Activated CD8-positive, alpha-beta T cell treated with anti-CD3 and anti-CD28 coated beads for 36 hours (primary cell): ENCODE results near the gene DET1. TPM values are rescaled to one million over a fixed set of nuclear protein-coding genes. Genes with fewer than 3 reads are reported as not detected.

Source experiments
- ATAC-seq: fragments of 200-7000 bp; cut with Tn5 transposase; one replicate; pipeline ENCODE4 v1.10.0; 2021; ENCODE audit warnings: mild to moderate bottlenecking, moderate library complexity
- CTCF ChIA-PET: fragments of 350-600 bp; sonication (Branson Sonifier 250); formaldehyde crosslinking; loops from one replicate; lab custom pipeline; 2021; ENCODE audit warnings: antibody characterized with exemption; lab: Charles Lee
- POLR2A ChIA-PET: fragments of 350-600 bp; sonication (Branson Sonifier 250); formaldehyde crosslinking; loops from one replicate; lab custom pipeline; 2021; ENCODE audit warnings: antibody characterized with exemption; lab: Charles Lee
- DNase-seq: peaks from one replicate; pipeline ENCODE4 v3.0.0-alpha.2; 2020
- H3K27ac Mint-ChIP-seq: one replicate; pipeline ENCODE4 v1.8.0; 2021; ENCODE audit warnings: mild to moderate bottlenecking, mixed read lengths
- H3K27me3 Mint-ChIP-seq: one replicate; pipeline ENCODE4 v1.8.0; 2021; ENCODE audit warnings: mixed read lengths
- H3K36me3 Mint-ChIP-seq: one replicate; pipeline ENCODE4 v1.8.0; 2021; ENCODE audit warnings: low read depth, mixed read lengths
- H3K4me1 Mint-ChIP-seq: one replicate; pipeline ENCODE4 v1.8.0; 2021; ENCODE audit warnings: low read depth, mixed read lengths
- H3K4me3 Mint-ChIP-seq: one replicate; pipeline ENCODE4 v1.8.0; 2021; ENCODE audit warnings: mild to moderate bottlenecking, moderate library complexity, mixed read lengths
- H3K9me3 Mint-ChIP-seq: one replicate; pipeline ENCODE4 v1.8.0; 2021; ENCODE audit warnings: mixed read lengths
- intact Hi-C: fragments of 100-400 bp; cut with micrococcal nuclease; formaldehyde crosslinking; loops from one replicate; pipeline ENCODE4 v1.10.0; 2022
- total RNA-seq, 2 experiments: library from RNA; stranded (reverse); gene quantifications; one replicate each; pipeline ENCODE4 v1.2.3, GENCODE V29; 2021
- TF ChIP-seq, protein P1 (sequence below): fragments of 200-600 bp; IDR thresholded peaks from one replicate; pipeline ENCODE4 v1.8.0; 2022; ENCODE audit warnings: antibody characterized with exemption, mild to moderate bottlenecking

DET1 gene
- total RNA-seq, 2 experiments from 2014 or later, result 2.1 to 2.6 TPM

DNA sequence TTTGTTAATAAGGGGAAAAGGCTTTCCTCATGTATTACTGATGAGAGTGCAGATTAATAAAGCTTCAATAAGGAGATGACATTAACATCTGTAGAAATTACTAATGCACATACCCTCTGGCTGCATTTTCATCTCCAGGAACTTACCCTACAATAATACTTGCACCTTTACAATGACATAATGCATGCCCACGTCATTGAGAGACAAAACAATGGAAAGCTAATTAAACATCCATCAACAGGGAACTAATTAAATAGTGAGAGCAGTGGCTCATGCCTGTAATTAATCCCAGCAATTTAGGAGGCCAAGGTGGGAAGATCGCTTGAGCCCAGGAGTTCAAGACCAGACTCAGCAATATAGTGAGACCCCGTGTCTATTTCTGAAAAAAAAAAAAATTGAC lies 32.8 kb upstream of the DET1 start:
- intact Hi-C loops, result no loop called here
- no peaks in the 10 kb centered on the region for H3K36me3 Mint-ChIP-seq
- TF ChIP-seq, protein P1, sequence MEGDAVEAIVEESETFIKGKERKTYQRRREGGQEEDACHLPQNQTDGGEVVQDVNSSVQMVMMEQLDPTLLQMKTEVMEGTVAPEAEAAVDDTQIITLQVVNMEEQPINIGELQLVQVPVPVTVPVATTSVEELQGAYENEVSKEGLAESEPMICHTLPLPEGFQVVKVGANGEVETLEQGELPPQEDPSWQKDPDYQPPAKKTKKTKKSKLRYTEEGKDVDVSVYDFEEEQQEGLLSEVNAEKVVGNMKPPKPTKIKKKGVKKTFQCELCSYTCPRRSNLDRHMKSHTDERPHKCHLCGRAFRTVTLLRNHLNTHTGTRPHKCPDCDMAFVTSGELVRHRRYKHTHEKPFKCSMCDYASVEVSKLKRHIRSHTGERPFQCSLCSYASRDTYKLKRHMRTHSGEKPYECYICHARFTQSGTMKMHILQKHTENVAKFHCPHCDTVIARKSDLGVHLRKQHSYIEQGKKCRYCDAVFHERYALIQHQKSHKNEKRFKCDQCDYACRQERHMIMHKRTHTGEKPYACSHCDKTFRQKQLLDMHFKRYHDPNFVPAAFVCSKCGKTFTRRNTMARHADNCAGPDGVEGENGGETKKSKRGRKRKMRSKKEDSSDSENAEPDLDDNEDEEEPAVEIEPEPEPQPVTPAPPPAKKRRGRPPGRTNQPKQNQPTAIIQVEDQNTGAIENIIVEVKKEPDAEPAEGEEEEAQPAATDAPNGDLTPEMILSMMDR, result no peak
- DNase-seq (no peak), ATAC-seq (no peak)
- no peaks in the 10 kb centered on the region for H3K4me1 Mint-ChIP-seq
- H3K9me3 Mint-ChIP-seq, result no peaks in the 10 kb centered on the region
- H3K27me3 Mint-ChIP-seq, result no peaks in the 10 kb centered on the region
- POLR2A ChIA-PET, result no interaction called here
- no peak overlapping the region for H3K27ac Mint-ChIP-seq
- CTCF ChIA-PET, result no interaction called here
- no peak overlapping the region for H3K4me3 Mint-ChIP-seq

DNA sequence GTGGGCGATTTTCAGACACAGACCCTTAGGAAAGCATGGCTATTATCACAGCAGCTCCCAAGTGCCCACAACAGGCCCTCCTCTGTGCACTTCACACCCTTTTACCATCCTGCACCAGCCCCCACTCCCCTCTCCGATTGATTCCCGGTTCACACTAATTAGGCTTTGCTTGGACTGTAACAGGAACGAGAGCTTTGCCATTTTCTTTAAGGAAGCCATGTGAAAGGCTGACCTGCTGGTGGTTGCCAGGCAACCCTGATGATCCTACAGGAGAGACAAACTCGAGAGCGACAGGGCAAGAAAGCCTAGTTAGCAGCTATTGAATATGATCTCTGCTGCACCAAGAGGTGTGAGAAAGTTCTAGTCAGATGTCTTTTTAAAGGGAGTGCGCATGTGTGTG lies 28.2 kb upstream of the DET1 start:
- POLR2A ChIA-PET, result no interaction called here

DNA sequence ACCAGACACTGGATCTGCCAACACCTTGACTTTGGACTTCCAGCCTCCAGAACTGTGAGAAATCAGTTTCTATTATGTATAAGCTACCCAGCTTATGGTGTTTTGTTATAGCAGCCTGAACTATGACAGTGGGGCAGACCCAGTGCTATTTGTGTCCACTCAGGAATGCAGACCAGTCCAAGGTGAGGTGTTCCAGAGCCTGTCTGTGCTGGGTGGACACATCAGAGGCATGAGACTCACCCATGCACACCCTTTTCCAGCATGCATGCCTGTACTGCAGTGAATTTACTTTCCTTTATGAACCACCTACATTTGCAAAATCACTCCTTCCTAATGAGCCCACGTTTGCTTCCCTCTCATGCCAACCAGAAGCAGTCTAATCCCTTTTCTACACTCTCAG lies 27.6 kb upstream of the DET1 start:
- TF ChIP-seq, protein P1, result no peak
- intact Hi-C loops, result no loop called here
- DNase-seq (no peak), ATAC-seq (no peak)
- H3K36me3 Mint-ChIP-seq, result no peaks in the 10 kb centered on the region
- H3K4me3 Mint-ChIP-seq, result no peak overlapping the region
- peaks cover 2% of the 10 kb centered on the region for H3K27me3 Mint-ChIP-seq
- no peaks in the 10 kb centered on the region for H3K9me3 Mint-ChIP-seq
- H3K27ac Mint-ChIP-seq, result no peak overlapping the region
- CTCF ChIA-PET, result no interaction called here
- no peaks in the 10 kb centered on the region for H3K4me1 Mint-ChIP-seq
- POLR2A ChIA-PET, result no interaction called here

More for the DNA sequence above, 28.2 kb upstream of the DET1 start:
- CTCF ChIA-PET, result no interaction called here
- TF ChIP-seq, protein P1, result no peak
- Mint-ChIP-seq H3K27me3 (peaks cover 2% of the 10 kb centered on the region), H3K4me1 (no peaks in the 10 kb centered on the region), H3K27ac (no peak overlapping the region), H3K4me3 (no peak overlapping the region), H3K36me3 (no peaks in the 10 kb centered on the region), H3K9me3 (no peaks in the 10 kb centered on the region)
- DNase-seq (no peak), ATAC-seq (no peak)
- intact Hi-C loops, result no loop called here

DNA sequence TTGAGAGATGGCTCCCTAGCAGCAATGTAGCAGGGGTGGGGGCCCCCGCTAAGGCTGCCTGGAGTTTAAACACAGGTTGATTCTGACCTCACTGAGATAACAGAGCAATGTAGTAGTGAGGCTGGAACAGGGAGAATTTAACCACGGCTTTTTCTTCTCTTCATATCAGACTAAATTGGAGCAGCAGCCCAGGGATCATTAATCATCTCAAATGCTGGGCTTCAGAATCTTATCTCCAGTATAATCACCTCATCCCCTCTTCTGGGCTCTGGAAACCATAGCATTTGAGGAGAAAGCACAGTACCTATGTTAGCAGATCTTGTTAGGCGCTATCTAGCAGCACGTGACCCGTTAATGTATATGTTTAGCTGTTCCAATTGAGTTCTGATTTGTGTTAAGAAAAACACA lies 25.4 kb upstream of the DET1 start:
- peaks cover 2% of the 10 kb centered on the region for H3K27me3 Mint-ChIP-seq
- H3K27ac Mint-ChIP-seq, result no peak overlapping the region
- no peaks in the 10 kb centered on the region for H3K4me1 Mint-ChIP-seq
- no peak overlapping the region for H3K4me3 Mint-ChIP-seq
- ChIA-PET POLR2A (no interaction called here), CTCF (no interaction called here)
- intact Hi-C loops, result no loop called here
- H3K9me3 Mint-ChIP-seq, result no peaks in the 10 kb centered on the region
- DNase-seq (no peak), ATAC-seq (no peak)
- TF ChIP-seq, protein P1, result no peak
- no peaks in the 10 kb centered on the region for H3K36me3 Mint-ChIP-seq

DNA sequence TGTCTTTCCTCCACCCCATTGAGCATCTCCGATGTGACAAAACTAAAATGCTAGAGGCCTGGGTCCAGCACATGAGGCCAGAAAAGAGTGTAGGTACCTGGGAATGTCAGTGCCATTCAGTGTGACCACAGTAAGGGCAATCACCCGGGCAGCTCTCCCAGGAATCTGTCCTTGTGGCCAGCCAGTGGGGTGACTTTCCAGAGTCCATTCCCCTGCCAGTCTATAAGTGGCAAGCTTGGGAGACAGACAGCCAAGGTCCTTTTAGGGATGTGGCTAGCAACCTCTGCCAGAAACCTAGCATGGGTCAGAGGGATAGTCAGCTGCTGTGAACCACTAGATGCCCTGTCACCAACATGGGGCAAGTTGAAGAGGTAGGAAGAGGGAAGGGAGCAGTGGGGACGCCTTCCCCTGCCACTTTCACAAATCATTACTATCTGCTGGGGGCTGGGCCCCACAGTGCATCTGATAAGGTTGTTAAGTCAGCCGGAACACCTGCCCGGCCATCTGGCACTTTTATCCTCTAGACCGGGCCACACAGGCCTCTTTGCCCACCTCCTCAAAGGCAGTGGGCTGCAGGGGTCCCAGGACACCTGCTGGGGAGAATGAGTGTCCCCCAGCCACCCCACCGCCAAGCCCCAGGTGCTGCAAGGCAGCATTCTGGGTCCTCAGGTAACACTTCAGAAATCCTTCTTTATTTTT lies 24.8 kb upstream of the DET1 start:
- TF ChIP-seq, protein P1, result no peak
- no peaks in the 10 kb centered on the region for H3K9me3 Mint-ChIP-seq
- CTCF ChIA-PET, result no interaction called here
- no peaks in the 10 kb centered on the region for H3K36me3 Mint-ChIP-seq
- DNase-seq, result no peak
- H3K4me3 Mint-ChIP-seq, result no peak overlapping the region
- H3K4me1 Mint-ChIP-seq, result no peaks in the 10 kb centered on the region
- intact Hi-C loops, result no loop called here
- ATAC-seq, result no peak
- POLR2A ChIA-PET, result no interaction called here
- H3K27ac Mint-ChIP-seq, result no peak overlapping the region
- peaks cover 2% of the 10 kb centered on the region for H3K27me3 Mint-ChIP-seq
